ENCODE results near the gene PCAT7. TPM values are rescaled to one million over a fixed set of nuclear protein-coding genes. Genes with fewer than 3 reads are reported as not detected.
"Not testable (repeated sequence)": the region's sequence is repeated elsewhere in the genome, so short reads cannot be mapped to it uniquely, and the experiment has no call there.

The PCAT7 gene
- total RNA-seq, 1 donor from 2014 or later: not detected

- TF ChIP-seq CTCF (conservative IDR thresholded peaks at IDR 0.05; ENCODE audit: low read depth, low read length): no peak
- DNase-seq (ENCODE audit: low read depth): no peak
- H3K4me3 ChIP-seq (ENCODE audit: low read depth, low read length): no peak overlapping the region
Measured at GRCh38 chr9:94563548-94563947, 8.7 kb downstream of the PCAT7 start.

- not testable (repeated sequence) for DNase-seq (ENCODE audit: low read depth); H3K4me3 ChIP-seq (ENCODE audit: low read depth, low read length)
Measured at GRCh38 chr9:94564279-94564678, 9.4 kb downstream of the PCAT7 start.

GRCh38 chr9:94566550-94566949 is 11.7 kb downstream of the PCAT7 start:
- TF ChIP-seq CTCF (conservative IDR thresholded peaks at IDR 0.05; ENCODE audit: low read depth, low read length): no peak
- H3K4me3 ChIP-seq (ENCODE audit: low read depth, low read length): no peak overlapping the region
- no peak for DNase-seq (ENCODE audit: low read depth)

- no peak for TF ChIP-seq CTCF (conservative IDR thresholded peaks at IDR 0.05; ENCODE audit: low read depth, low read length)
- H3K4me3 ChIP-seq (ENCODE audit: low read depth, low read length): no peak overlapping the region
- no peak for DNase-seq (ENCODE audit: low read depth)
Measured at GRCh38 chr9:94567271-94567670, 12.4 kb downstream of the PCAT7 start.

- no peak overlapping the region for H3K4me3 ChIP-seq (ENCODE audit: low read depth, low read length)
- TF ChIP-seq CTCF (conservative IDR thresholded peaks at IDR 0.05; ENCODE audit: low read depth, low read length): no peak
- no peak for DNase-seq (ENCODE audit: low read depth)
Measured at GRCh38 chr9:94568250-94568889, 13.5 kb downstream of the PCAT7 start.

GRCh38 chr9:94568972-94569712 is 14.3 kb downstream of the PCAT7 start:
- H3K4me3 ChIP-seq (ENCODE audit: low read depth, low read length): no peak overlapping the region
- TF ChIP-seq CTCF (conservative IDR thresholded peaks at IDR 0.05; ENCODE audit: low read depth, low read length): no peak
- DNase-seq (ENCODE audit: low read depth): no peak

GRCh38 chr9:94576131-94576530 is 21.2 kb downstream of the PCAT7 start:
- no peak overlapping the region for H3K4me3 ChIP-seq (ENCODE audit: low read depth, low read length)
- no peak for DNase-seq (ENCODE audit: low read depth)
- no peak for TF ChIP-seq CTCF (conservative IDR thresholded peaks at IDR 0.05; ENCODE audit: low read depth, low read length)

All from epithelial cell of proximal tubule (primary cell).